Left forelimb (tissue), 1 donor: ENCODE data around the gene MT1A.

Source experiments
- DNase-seq: peaks from one replicate; pipeline ENCODE4 v3.0.0-alpha.2; 2018; ENCODE audit warnings: low spot score

Gene MT1A

GRCh38 chr16:56631832-56632155 is 6.7 kb upstream of the MT1A start:
- no peak for DNase-seq

- DNase-seq, result no peak
These were observed 6.2 kb upstream of the MT1A start, which contains the start of gene MT1M for GRCh38 chr16:56632156-56632847. Gene MT1M, plus strand, starts transcription at chr16:56632659. Its CDS starts 73 bp downstream, at chr16:56632732.

- DNase-seq, result no peak
These were observed 5.6 kb upstream of the MT1A start for GRCh38 chr16:56632848-56633365.

GRCh38 chr16:56633535-56633934 is 4.9 kb upstream of the MT1A start:
- no peak for DNase-seq

GRCh38 chr16:56634715-56635440 is 3.6 kb upstream of the MT1A start:
- DNase-seq, result no peak

GRCh38 chr16:56635441-56635967 is 3.0 kb upstream of the MT1A start:
- no peak for DNase-seq

GRCh38 chr16:56636616-56637413 is 1.7 kb upstream of the MT1A start:
- DNase-seq, result no peak

GRCh38 chr16:56639045-56639444 is 579 bp downstream of the MT1A start:
- DNase-seq, result no peak

GRCh38 chr16:56640076-56640475 is 1.6 kb downstream of the MT1A start:
- no peak for DNase-seq

- DNase-seq, result no peak
These were observed 2.7 kb downstream of the MT1A start for GRCh38 chr16:56641166-56641565.

GRCh38 chr16:56643080-56643778 is 4.8 kb downstream of the MT1A start:
- no peak for DNase-seq

GRCh38 chr16:56643833-56644232 is 5.4 kb downstream of the MT1A start:
- no peak for DNase-seq

- DNase-seq, result no peak
These were observed 6.8 kb downstream of the MT1A start for GRCh38 chr16:56645311-56645710.

- no peak for DNase-seq
These were observed 7.4 kb downstream of the MT1A start for GRCh38 chr16:56645838-56646237.

- no peak for DNase-seq
These were observed 9.4 kb downstream of the MT1A start for GRCh38 chr16:56647641-56648431.

GRCh38 chr16:56649271-56649670 is 10.8 kb downstream of the MT1A start:
- no peak for DNase-seq

GRCh38 chr16:56649820-56650219 is 11.4 kb downstream of the MT1A start:
- DNase-seq, result no peak

GRCh38 chr16:56651586-56651985 is 13.1 kb downstream of the MT1A start, which contains the start of gene MT1B:
Gene MT1B, plus strand, starts transcription at chr16:56651886. Its CDS starts 68 bp downstream, at chr16:56651954.
- DNase-seq, result no peak

- no peak for DNase-seq
These were observed 14.1 kb downstream of the MT1A start for GRCh38 chr16:56652600-56652999.

- no peak for DNase-seq
These were observed 14.8 kb downstream of the MT1A start for GRCh38 chr16:56653218-56653617.
